HCT116 (cell line): ENCODE results near the gene OAT. TPM values are rescaled to one million over a fixed set of nuclear protein-coding genes. Genes with fewer than 3 reads are reported as not detected.

Source experiments
- ATAC-seq: fragments of 200-7000 bp; cut with Tn5 transposase; 2 replicates; pipeline ENCODE4 v1.9.1; 2020; ENCODE audit warnings: mild to moderate bottlenecking, moderate library complexity
- BruUV-seq: library from RNA; stranded (reverse); fragments of 400-500 nt; replicated peaks from 2 replicates; lab custom pipeline; 2021; lab: Mats Ljungman, UMichigan
- CTCF ChIA-PET: fragments of 300-600 bp; sonication (Branson Sonifier 250); formaldehyde crosslinking; loops from one replicate; lab custom pipeline; 2021; ENCODE audit warnings: antibody characterized with exemption; lab: Charles Lee
- POLR2A ChIA-PET: fragments of 300-600, 350-600 bp; sonication (Branson Sonifier 250); formaldehyde crosslinking; loops from one replicate; lab custom pipeline; 2021; ENCODE audit warnings: antibody characterized with exemption; lab: Charles Lee
- RAD21 ChIA-PET, 2 experiments: fragments of 300-600 bp; sonication (Branson Sonifier 250); formaldehyde crosslinking; loops; one replicate each; lab custom pipeline; 2023; ENCODE audit warnings: low total read pairs in 2 of 2; ENCODE audit not compliant: uncharacterized antibody in 2 of 2, unreplicated experiment in 2 of 2, low non-redundant PET in 1 of 2; lab: Charles Lee
- DNase-seq: peaks from one replicate; pipeline ENCODE4 v3.0.0-alpha.2; 2010; ENCODE audit warnings: low read depth, low spot score
- H2AFZ ChIP-seq: fragments of 200-600 bp; shearing (Covaris generic), sonication (generic); 2 replicates; pipeline ENCODE4 v1.6.1; 2017; ENCODE audit warnings: low read depth, mixed run types, mixed read lengths, antibody characterized with exemption, low read length; ENCODE audit not compliant: poor library complexity, severe bottlenecking
- H3K27ac ChIP-seq: 2 replicates; pipeline ENCODE4 v1.5.1; 2012; ENCODE audit warnings: low read depth, low read length
- H3K27me3 ChIP-seq: fragments of 200-600 bp; sonication (generic); 2 replicates; pipeline ENCODE4 v1.6.1; 2016; ENCODE audit warnings: mixed run types, low read length, mixed read lengths; ENCODE audit not compliant: insufficient read depth
- H3K36me3 ChIP-seq, 2 experiments: fragments of 200-500 bp in 1 of 2; fragments of 200-600 bp in 1 of 2; sonication (Bioruptor generic) in 1 of 2; sonication (generic) in 1 of 2; 2 replicates each; pipeline versions ENCODE4 v1.5.1 to v1.6.1; 2014 to 2016; ENCODE audit warnings: low read length in 2 of 2, inconsistent platforms in 1 of 2, mixed read lengths in 1 of 2, mixed run types in 1 of 2; ENCODE audit not compliant: insufficient read depth in 2 of 2, control insufficient read depth in 1 of 2
- H3K4me1 ChIP-seq, 2 experiments: fragments of 200-600 bp in 1 of 2; sonication (generic) in 1 of 2; 2 replicates each; pipeline versions ENCODE4 v1.5.1 to v1.6.1; 2012 to 2017; ENCODE audit warnings: low read length in 2 of 2, inconsistent platforms in 1 of 2, mild to moderate bottlenecking in 1 of 2, mixed read lengths in 1 of 2, mixed run types in 1 of 2, moderate library complexity in 1 of 2; ENCODE audit not compliant: insufficient read depth in 2 of 2, control insufficient read depth in 1 of 2
- H3K4me2 ChIP-seq: fragments of 200-600 bp; sonication (generic); 2 replicates; pipeline ENCODE4 v1.6.1; 2017; ENCODE audit warnings: mixed run types, low read length, mixed read lengths
- H3K4me3 ChIP-seq, 2 experiments: fragments of 200-600 bp in 1 of 2; sonication (generic) in 1 of 2; replicated peaks in 1 of 2; 2 replicates each; pipeline ENCODE4 v1.5.1; 2011 to 2016; ENCODE audit warnings: low read length in 2 of 2, control low read depth in 1 of 2, low read depth in 1 of 2, mild to moderate bottlenecking in 1 of 2, mixed read lengths in 1 of 2, mixed run types in 1 of 2
- H3K79me2 ChIP-seq: fragments of 200-600 bp; sonication (generic); 2 replicates; pipeline ENCODE4 v1.6.1; 2017; ENCODE audit warnings: mild to moderate bottlenecking, mixed run types, low read length, moderate library complexity, mixed read lengths; ENCODE audit not compliant: insufficient read depth
- H3K9ac ChIP-seq: fragments of 200-600 bp; sonication (generic); 2 replicates; pipeline ENCODE4 v1.6.1; 2016; ENCODE audit warnings: low read length, mixed read lengths
- H3K9me2 ChIP-seq: fragments of 200-600 bp; sonication (generic), shearing (Covaris generic); 2 replicates; pipeline ENCODE4 v1.6.1; 2017; ENCODE audit warnings: mixed run types, mild to moderate bottlenecking, moderate library complexity; ENCODE audit not compliant: insufficient read depth
- H3K9me3 ChIP-seq, 2 experiments: fragments of 200-500 bp in 1 of 2; fragments of 200-600 bp in 1 of 2; sonication (Bioruptor generic) in 1 of 2; sonication (generic) in 1 of 2; 2 replicates each; pipeline ENCODE4 v1.6.1; 2014 to 2017; ENCODE audit warnings: low read length in 2 of 2, mixed read lengths in 2 of 2, inconsistent platforms in 1 of 2, low read depth in 1 of 2, mild to moderate bottlenecking in 1 of 2, mixed run types in 1 of 2, moderate library complexity in 1 of 2; ENCODE audit not compliant: control insufficient read depth in 1 of 2, insufficient read depth in 1 of 2
- H4K20me1 ChIP-seq: fragments of 200-600 bp; sonication (generic), shearing (Covaris generic); 2 replicates; pipeline ENCODE4 v1.6.1; 2017; ENCODE audit warnings: mixed run types, mild to moderate bottlenecking, moderate library complexity; ENCODE audit not compliant: insufficient read depth
- ATF3 ChIP-seq: IDR thresholded peaks from 2 replicates; pipeline ENCODE4 v1.6.1; 2012
- CBX3 ChIP-seq: IDR thresholded peaks from 2 replicates; pipeline ENCODE4 v1.6.1; 2012; ENCODE audit warnings: low read depth
- CEBPB ChIP-seq: IDR thresholded peaks from 2 replicates; pipeline ENCODE4 v1.6.1; 2012; ENCODE audit warnings: low read depth
- EGR1 ChIP-seq: IDR thresholded peaks from 2 replicates; pipeline ENCODE4 v1.6.1; 2012; ENCODE audit warnings: low read depth
- ELF1 ChIP-seq: IDR thresholded peaks from 2 replicates; pipeline ENCODE4 v1.6.1; 2012; ENCODE audit warnings: low read depth, borderline replicate concordance
- EZH2 ChIP-seq: fragments of 200-600 bp; sonication (generic); IDR thresholded peaks from 2 replicates; pipeline ENCODE4 v1.6.1; 2017; ENCODE audit warnings: antibody characterized with exemption, mixed run types
- FOSL1 ChIP-seq: IDR thresholded peaks from 2 replicates; pipeline ENCODE4 v1.6.1; 2012; ENCODE audit warnings: low read depth
- JUND ChIP-seq: IDR thresholded peaks from 2 replicates; pipeline ENCODE4 v1.6.1; 2012
- MAX ChIP-seq: IDR thresholded peaks from 2 replicates; pipeline ENCODE4 v1.6.1; 2012
- POLR2A ChIP-seq: IDR thresholded peaks from 2 replicates; pipeline ENCODE4 v1.7.0; 2011; ENCODE audit warnings: borderline replicate concordance; ENCODE audit not compliant: insufficient read depth, insufficient read length; ENCODE audit errors: extremely low read depth
- POLR2AphosphoS5 ChIP-seq: IDR thresholded peaks from 2 replicates; pipeline ENCODE4 v1.6.1; 2011; ENCODE audit warnings: mild to moderate bottlenecking, low read depth, low read length, moderate library complexity
- REST ChIP-seq: IDR thresholded peaks from 2 replicates; pipeline ENCODE4 v1.6.1; 2012; ENCODE audit warnings: low read depth
- SIN3A ChIP-seq: IDR thresholded peaks from 2 replicates; pipeline ENCODE4 v1.6.1; 2012; ENCODE audit warnings: low read depth
- SP1 ChIP-seq: IDR thresholded peaks from 2 replicates; pipeline ENCODE4 v1.6.1; 2012; ENCODE audit warnings: low read depth
- YY1 ChIP-seq: IDR thresholded peaks from 2 replicates; pipeline ENCODE4 v1.6.1; 2011; ENCODE audit warnings: low read length, low read depth, moderate library complexity, mild to moderate bottlenecking; ENCODE audit not compliant: insufficient replicate concordance; ENCODE audit errors: extremely low read depth
- ZFX ChIP-seq: fragments of 450-650 bp; IDR thresholded peaks from 2 replicates; pipeline ENCODE4 v1.6.1; 2017
- ZNF274 ChIP-seq: fragments of 200-500 bp; sonication (Bioruptor generic); IDR thresholded peaks from 2 replicates; pipeline ENCODE4 v1.6.1; 2014; ENCODE audit warnings: mild to moderate bottlenecking, low read depth, low read length, inconsistent platforms
- intact Hi-C: fragments of 100-400 bp; cut with micrococcal nuclease; formaldehyde crosslinking; loops from 2 replicates; pipeline ENCODE4 v1.10.0; 2022
- total RNA-seq: library from RNA; stranded (reverse); gene quantifications from one replicate; pipeline ENCODE4 v1.2.1, GENCODE V29; 2021; ENCODE audit not compliant: unreplicated experiment
- TF ChIP-seq, protein P1 (sequence below): IDR thresholded peaks from 2 replicates; pipeline ENCODE4 v1.6.1; 2011; ENCODE audit warnings: mild to moderate bottlenecking, low read length, moderate library complexity; ENCODE audit not compliant: insufficient replicate concordance; ENCODE audit errors: extremely low read depth

The OAT gene
- total RNA-seq, 1 experiment from 2014 or later: 133 TPM

GRCh38 chr10:124430077-124430476 is 11.4 kb upstream of the OAT start:
- no peak for DNase-seq
- RAD21 ChIA-PET: no interaction called here
- TF ChIP-seq, protein P1, sequence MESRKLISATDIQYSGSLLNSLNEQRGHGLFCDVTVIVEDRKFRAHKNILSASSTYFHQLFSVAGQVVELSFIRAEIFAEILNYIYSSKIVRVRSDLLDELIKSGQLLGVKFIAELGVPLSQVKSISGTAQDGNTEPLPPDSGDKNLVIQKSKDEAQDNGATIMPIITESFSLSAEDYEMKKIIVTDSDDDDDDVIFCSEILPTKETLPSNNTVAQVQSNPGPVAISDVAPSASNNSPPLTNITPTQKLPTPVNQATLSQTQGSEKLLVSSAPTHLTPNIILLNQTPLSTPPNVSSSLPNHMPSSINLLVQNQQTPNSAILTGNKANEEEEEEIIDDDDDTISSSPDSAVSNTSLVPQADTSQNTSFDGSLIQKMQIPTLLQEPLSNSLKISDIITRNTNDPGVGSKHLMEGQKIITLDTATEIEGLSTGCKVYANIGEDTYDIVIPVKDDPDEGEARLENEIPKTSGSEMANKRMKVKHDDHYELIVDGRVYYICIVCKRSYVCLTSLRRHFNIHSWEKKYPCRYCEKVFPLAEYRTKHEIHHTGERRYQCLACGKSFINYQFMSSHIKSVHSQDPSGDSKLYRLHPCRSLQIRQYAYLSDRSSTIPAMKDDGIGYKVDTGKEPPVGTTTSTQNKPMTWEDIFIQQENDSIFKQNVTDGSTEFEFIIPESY: no peak
- TF ChIP-seq, all 23 proteins: peak for 0
- H3K9ac ChIP-seq: no peak overlapping the region
- H3K4me1 ChIP-seq: peaks cover 0 to under 1% of the 10 kb centered on the region in 2 experiments; a peak in 1 of 4 replicates
- POLR2A ChIA-PET: interaction anchor here (1.4 kb wide), 1 partner anchor 11 kb away, joined by 6 read pairs; the partner anchor contains the start of gene OAT
- no peaks in the 10 kb centered on the region for H4K20me1 ChIP-seq
- no peaks in the 10 kb centered on the region for H3K27me3 ChIP-seq
- no peak overlapping the region for H3K27ac ChIP-seq
- no peaks in the 10 kb centered on the region for H3K9me2 ChIP-seq
- no peaks in the 10 kb centered on the region for H3K9me3 ChIP-seq
- CTCF ChIA-PET: no interaction called here
- no peaks in the 10 kb centered on the region for H3K79me2 ChIP-seq
- no peak overlapping the region for H3K4me2 ChIP-seq
- H2AFZ ChIP-seq: no peak overlapping the region
- H3K4me3 ChIP-seq: no peak overlapping the region
- H3K36me3 ChIP-seq: no peaks in the 10 kb centered on the region
- no peak for ATAC-seq
- intact Hi-C loops: no loop called here
- no TSS peak for BruUV-seq

- Histone ChIP-seq H3K4me3 (no peak overlapping the region), H3K9ac (no peak overlapping the region), H3K9me2 (no peaks in the 10 kb centered on the region), H3K9me3 (no peaks in the 10 kb centered on the region), H3K4me1 (no peaks in the 10 kb centered on the region), H3K27ac (no peak overlapping the region), H3K79me2 (no peaks in the 10 kb centered on the region), H3K4me2 (no peak overlapping the region), H3K27me3 (no peaks in the 10 kb centered on the region), H2AFZ (no peak overlapping the region), H4K20me1 (no peaks in the 10 kb centered on the region), H3K36me3 (no peaks in the 10 kb centered on the region)
- DNase-seq (no peak), ATAC-seq (no peak)
- intact Hi-C loops: no loop called here
- RAD21 ChIA-PET: no interaction called here
- no TSS peak for BruUV-seq
- POLR2A ChIA-PET: no interaction called here
- CTCF ChIA-PET: no interaction called here
- no peak for TF ChIP-seq ZNF274
- no peak for TF ChIP-seq EZH2
- no peak for TF ChIP-seq ELF1
- no peak for TF ChIP-seq SIN3A
- no peak for TF ChIP-seq CBX3
- no peak for TF ChIP-seq CEBPB
- TF ChIP-seq REST: no peak
- no peak for TF ChIP-seq POLR2AphosphoS5
- TF ChIP-seq FOSL1: no peak
- TF ChIP-seq JUND: no peak
- no peak for TF ChIP-seq POLR2A
- no peak for TF ChIP-seq ZFX
- no peak for TF ChIP-seq MAX
- TF ChIP-seq ATF3: no peak
- no peak for TF ChIP-seq SP1
- no peak for TF ChIP-seq YY1
- no peak for TF ChIP-seq EGR1
These were observed 10.9 kb upstream of the OAT start for GRCh38 chr10:124429576-124429975.
